BJ (cell line): ENCODE data around the gene MAST2. TPM values are rescaled to one million over a fixed set of nuclear protein-coding genes. Genes with fewer than 3 reads are reported as not detected.

Source experiments
- CTCF ChIA-PET: fragments of 350-600 bp; formaldehyde crosslinking; extraction: SDS; loops from one replicate; lab custom pipeline; 2021; ENCODE audit warnings: antibody characterized with exemption, inconsistent platforms; lab: Yijun Ruan, JAX
- POLR2A ChIA-PET: fragments of 300-600 bp; sonication (Branson Sonifier 250); formaldehyde crosslinking; extraction: SDS; loops from one replicate; lab custom pipeline; 2021; ENCODE audit warnings: antibody characterized with exemption; lab: Charles Lee
- DNase-seq: peaks from one replicate; pipeline ENCODE4 v3.0.0-alpha.2; 2011; ENCODE audit warnings: low read depth
- H3K27me3 ChIP-seq: 2 replicates; pipeline ENCODE4 v1.6.0; 2011; ENCODE audit warnings: low read length; ENCODE audit not compliant: control insufficient read depth, insufficient read depth
- H3K36me3 ChIP-seq: 2 replicates; pipeline ENCODE4 v1.5.1; 2011; ENCODE audit warnings: low read length; ENCODE audit not compliant: control insufficient read depth, insufficient read depth
- H3K4me3 ChIP-seq: 2 replicates; pipeline ENCODE4 v1.5.1; 2011; ENCODE audit warnings: low read depth, mild to moderate bottlenecking, control low read depth, low read length
- CTCF ChIP-seq: IDR thresholded peaks from 2 replicates; pipeline ENCODE4 v1.5.1; 2011; ENCODE audit warnings: low read depth, mild to moderate bottlenecking, control low read depth, inconsistent platforms, low read length, moderate library complexity; ENCODE audit not compliant: insufficient read depth
- polyA plus RNA-seq: library from polyadenylated mRNA; depleted of rRNA; stranded (reverse); fragments of >200 nt; gene quantifications from 2 replicates; pipeline ENCODE4 v1.2.3, GENCODE V29; 2011

MAST2 gene
- polyA plus RNA-seq, 1 experiment: 47.2 TPM

- POLR2A ChIA-PET: no interaction called here
- DNase-seq: no peak
- CTCF ChIA-PET: interaction anchor here (1.0 to 2.1 kb wide), 4 partner anchors 8 to 18 kb away, joined by 3 to 6 read pairs (median 4); no protein-coding TSS in a partner anchor
- Histone ChIP-seq H3K36me3 (no peaks in the 10 kb centered on the region), H3K4me3 (no peak overlapping the region), H3K27me3 (no peaks in the 10 kb centered on the region)
- no peak for TF ChIP-seq CTCF
These were observed 59.8 kb downstream of the MAST2 start for GRCh38 chr1:45863218-45863617.

GRCh38 chr1:45864167-45865106 lies 61.0 kb downstream of the MAST2 start:
- ChIA-PET CTCF (interaction anchor here (0.7 to 2.1 kb wide), 3 partner anchors 10 to 533 kb away, joined by 3 to 6 read pairs (median 3); no protein-coding TSS in a partner anchor), POLR2A (no interaction called here)

GRCh38 chr1:45867697-45868348 lies 64.4 kb downstream of the MAST2 start:
- ChIA-PET POLR2A (no interaction called here), CTCF (interaction anchor here (1.0 kb wide), 1 partner anchor 16 kb away, joined by 3 read pairs; no protein-coding TSS in a partner anchor)
- Histone ChIP-seq H3K27me3 (no peaks in the 10 kb centered on the region), H3K4me3 (no peak overlapping the region), H3K36me3 (no peaks in the 10 kb centered on the region)
- TF ChIP-seq CTCF: no peak
- no peak for DNase-seq

More at GRCh38 chr1:45864167-45865106, 61.0 kb downstream of the MAST2 start:
- no peak for DNase-seq
- Histone ChIP-seq H3K36me3 (no peaks in the 10 kb centered on the region), H3K27me3 (no peaks in the 10 kb centered on the region), H3K4me3 (peak overlapping the region; percentile 37)
- no peak for TF ChIP-seq CTCF

GRCh38 chr1:45868861-45869260 lies 65.4 kb downstream of the MAST2 start:
- ChIA-PET CTCF (interaction anchor here (1.0 kb wide), 1 partner anchor 13 kb away, joined by 3 read pairs; no protein-coding TSS in a partner anchor), POLR2A (no interaction called here)
- DNase-seq: no peak

More at GRCh38 chr1:45868861-45869260, 65.4 kb downstream of the MAST2 start:
- Histone ChIP-seq H3K4me3 (no peak overlapping the region), H3K27me3 (no peaks in the 10 kb centered on the region), H3K36me3 (no peaks in the 10 kb centered on the region)
- TF ChIP-seq CTCF: no peak
